CD4-positive, CD25-positive, alpha-beta regulatory T cell (primary cell): ENCODE data around the gene COCH. TPM values are rescaled to one million over a fixed set of nuclear protein-coding genes. Genes with fewer than 3 reads are reported as not detected.

Experiments used
- ATAC-seq, 2 donors: fragments of 150-1000 bp; cut with Tn5 transposase; one replicate each; pipeline ENCODE4 v1.10.0; 2021; ENCODE audit warnings: low read depth in 2 of 2, moderate number of reproducible peaks in 2 of 2, moderate library complexity in 1 of 2
- DNase-seq, 3 donors: peaks; one replicate each; pipeline versions ENCODE4 v3.0.0 to v3.0.0-alpha.2; 2012 to 2022; ENCODE audit warnings: mixed read lengths in 1 of 3
- H3K27ac ChIP-seq: one replicate; pipeline ENCODE4 v1.7.0; 2013; ENCODE audit warnings: mild to moderate bottlenecking, low read length; ENCODE audit not compliant: insufficient read depth, poor library complexity, severe bottlenecking
- H3K27me3 ChIP-seq: one replicate; pipeline ENCODE4 v1.7.0; 2013; ENCODE audit warnings: low read length; ENCODE audit not compliant: control insufficient read depth, insufficient read depth
- H3K36me3 ChIP-seq: one replicate; pipeline ENCODE4 v1.7.0; 2013; ENCODE audit warnings: mild to moderate bottlenecking, low read length, moderate library complexity; ENCODE audit not compliant: control insufficient read depth, insufficient read depth
- H3K4me1 ChIP-seq: 2 replicates; pipeline ENCODE4 v1.7.0; 2013; ENCODE audit warnings: mild to moderate bottlenecking, low read length; ENCODE audit not compliant: insufficient read depth, control insufficient read depth, poor library complexity, severe bottlenecking
- H3K4me3 ChIP-seq: one replicate; pipeline ENCODE4 v1.7.0; 2013; ENCODE audit warnings: low read depth, mild to moderate bottlenecking, low read length, moderate library complexity
- H3K9me3 ChIP-seq, 2 experiments: 1 replicate in 1 of 2; 2 replicates in 1 of 2; pipeline ENCODE4 v1.7.0; 2013; ENCODE audit warnings: low read length in 2 of 2, mild to moderate bottlenecking in 1 of 2, moderate library complexity in 1 of 2; ENCODE audit not compliant: control insufficient read depth in 2 of 2
- H3K27ac Mint-ChIP-seq, 3 donors: one replicate each; pipeline ENCODE4 v1.8.0; 2020 to 2022; ENCODE audit warnings: mild to moderate bottlenecking in 3 of 3, mixed read lengths in 3 of 3, moderate library complexity in 2 of 3
- H3K27me3 Mint-ChIP-seq: one replicate; pipeline ENCODE4 v1.8.0; 2022; ENCODE audit warnings: mild to moderate bottlenecking, mixed read lengths
- H3K36me3 Mint-ChIP-seq: one replicate; pipeline ENCODE4 v1.8.0; 2020; ENCODE audit warnings: mixed read lengths
- H3K4me1 Mint-ChIP-seq, 4 donors: one replicate each; pipeline ENCODE4 v1.8.0; 2020 to 2022; ENCODE audit warnings: mixed read lengths in 4 of 4, mild to moderate bottlenecking in 1 of 4
- H3K4me3 Mint-ChIP-seq, 4 donors: one replicate each; pipeline ENCODE4 v1.8.0; 2020 to 2022; ENCODE audit warnings: mild to moderate bottlenecking in 4 of 4, mixed read lengths in 4 of 4, moderate library complexity in 3 of 4
- H3K9me3 Mint-ChIP-seq, 7 donors: one replicate each; pipeline ENCODE4 v1.8.0; 2020 to 2022; ENCODE audit warnings: mixed read lengths in 7 of 7, mild to moderate bottlenecking in 3 of 7, moderate library complexity in 2 of 7
- polyA plus RNA-seq, 4 donors: library from polyadenylated mRNA; unstranded; fragments of 300-500 nt; fragmentation: Illumina TruSeq; gene quantifications; one replicate each; pipeline ENCODE4 v1.2.3, GENCODE V29; 2021
- total RNA-seq: library from RNA; stranded (reverse); gene quantifications from one replicate; pipeline ENCODE4 v1.2.3, GENCODE V29; 2022

The COCH gene
- total and polyA plus RNA-seq, 5 donors from 2014 or later = 0.74 to 2.1 (median 1.0) TPM; not detected in 2

DNA sequence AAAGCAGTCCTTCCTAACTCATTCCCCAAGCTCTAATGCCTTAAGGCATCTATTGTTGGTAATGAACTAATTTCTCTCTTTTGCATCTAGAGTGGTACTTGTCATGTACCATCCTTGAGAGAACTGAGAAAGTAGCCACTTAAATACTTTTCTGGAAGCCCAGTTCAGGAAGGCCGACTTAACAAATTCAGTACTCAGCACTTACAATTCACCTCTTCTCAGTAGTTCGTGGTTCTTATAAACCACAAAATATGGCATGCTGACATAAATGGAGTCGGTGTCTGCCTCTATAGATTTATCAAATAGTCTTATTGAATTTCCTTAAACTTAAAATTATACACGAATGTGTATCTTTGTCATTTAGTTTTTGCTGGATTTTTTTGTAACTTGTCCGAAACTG is 9.4 kb upstream of the COCH start:
- no peaks in the 10 kb centered on the region for H3K4me1 ChIP-seq
- Mint-ChIP-seq H3K27ac (no peak overlapping the region), H3K36me3 (no peaks in the 10 kb centered on the region), H3K4me1 (peaks cover 4 to 13% (median 8%) of the 10 kb centered on the region in 4 donors), H3K9me3 (no peaks in the 10 kb centered on the region), H3K27me3 (peaks cover 30% of the 10 kb centered on the region), H3K4me3 (no peak overlapping the region)
- DNase-seq (no peak), ATAC-seq (no peak)
- no peak overlapping the region for H3K4me3 ChIP-seq
- H3K9me3 ChIP-seq = no peaks in the 10 kb centered on the region
- peaks cover 7% of the 10 kb centered on the region for H3K27me3 ChIP-seq
- H3K36me3 ChIP-seq = no peaks in the 10 kb centered on the region
- H3K27ac ChIP-seq = no peak overlapping the region

DNA sequence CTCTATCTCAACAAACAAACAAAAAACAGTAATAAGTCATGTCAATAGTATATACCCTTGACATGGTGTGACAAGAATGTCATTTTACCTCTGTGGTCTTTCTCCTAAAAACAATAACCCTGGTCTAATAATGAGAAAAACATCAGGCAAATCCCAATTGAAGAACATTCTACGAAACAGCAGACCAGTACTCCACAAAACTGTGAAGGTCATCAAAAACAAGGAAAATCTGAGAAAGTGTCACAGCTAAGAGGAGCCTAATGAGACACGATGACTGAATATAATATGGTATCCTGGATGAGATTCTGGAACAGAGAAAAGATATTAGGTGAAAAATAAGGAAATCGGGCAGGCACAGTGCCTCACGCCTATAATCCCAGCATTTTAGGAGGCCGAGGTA is 5.6 kb upstream of the COCH start:
- peaks cover 60% of the 10 kb centered on the region for H3K27me3 Mint-ChIP-seq
- peaks cover 0 to 3% (median 0%) of the 10 kb centered on the region in 7 donors for H3K9me3 Mint-ChIP-seq
- DNase-seq (no peak), ATAC-seq (no peak)
- no peaks in the 10 kb centered on the region for H3K4me1 ChIP-seq
- H3K36me3 Mint-ChIP-seq = no peaks in the 10 kb centered on the region
- H3K27ac ChIP-seq = no peak overlapping the region
- peaks cover 3 to 12% (median 7%) of the 10 kb centered on the region in 4 donors for H3K4me1 Mint-ChIP-seq
- H3K4me3 ChIP-seq = no peak overlapping the region
- no peak overlapping the region for H3K27ac Mint-ChIP-seq
- peaks cover 7% of the 10 kb centered on the region for H3K27me3 ChIP-seq
- no peaks in the 10 kb centered on the region for H3K36me3 ChIP-seq
- H3K9me3 ChIP-seq = no peaks in the 10 kb centered on the region
- H3K4me3 Mint-ChIP-seq = no peak overlapping the region

DNA sequence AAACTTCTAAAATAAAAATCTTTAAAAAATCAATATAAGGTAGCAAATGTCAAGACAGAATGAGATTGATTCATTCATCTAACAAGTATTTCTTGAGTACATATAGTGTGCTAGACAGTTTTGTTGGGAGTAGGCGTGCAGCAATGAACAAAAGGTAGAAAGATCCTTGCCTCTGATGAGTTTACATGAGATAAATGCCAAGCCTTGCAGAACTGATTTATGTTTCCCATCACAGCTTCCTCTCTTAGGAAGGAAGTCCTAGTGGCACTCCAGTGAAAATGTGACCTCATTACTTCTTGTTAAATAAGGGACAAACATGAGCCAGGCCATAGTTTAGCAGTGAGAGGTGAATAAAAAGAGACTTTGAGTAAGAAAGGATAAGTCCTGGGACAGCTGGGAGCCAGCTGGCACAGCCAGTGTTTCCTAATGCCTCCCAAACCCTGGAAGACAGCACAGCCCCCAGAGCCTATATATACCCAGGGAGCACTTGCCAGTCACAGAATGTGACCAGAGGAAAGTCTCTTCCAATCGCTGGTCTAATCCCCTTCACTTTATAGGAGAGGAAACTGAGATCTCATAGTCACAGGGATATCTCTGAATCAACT is 4.7 kb upstream of the COCH start:
- Histone ChIP-seq H3K9me3 (no peaks in the 10 kb centered on the region), H3K4me1 (peaks cover 9% of the 10 kb centered on the region), H3K27me3 (peaks cover 5% of the 10 kb centered on the region), H3K4me3 (no peak overlapping the region), H3K36me3 (no peaks in the 10 kb centered on the region), H3K27ac (no peak overlapping the region)
- peaks cover 3 to 9% (median 7%) of the 10 kb centered on the region in 4 donors for H3K4me1 Mint-ChIP-seq
- peaks cover 61% of the 10 kb centered on the region for H3K27me3 Mint-ChIP-seq
- H3K9me3 Mint-ChIP-seq = peaks cover 0 to 3% (median 0%) of the 10 kb centered on the region in 7 donors
- no peaks in the 10 kb centered on the region for H3K36me3 Mint-ChIP-seq
- ATAC-seq (no peak), DNase-seq (no peak)
- no peak overlapping the region for H3K27ac Mint-ChIP-seq
- H3K4me3 Mint-ChIP-seq = no peak overlapping the region

DNA sequence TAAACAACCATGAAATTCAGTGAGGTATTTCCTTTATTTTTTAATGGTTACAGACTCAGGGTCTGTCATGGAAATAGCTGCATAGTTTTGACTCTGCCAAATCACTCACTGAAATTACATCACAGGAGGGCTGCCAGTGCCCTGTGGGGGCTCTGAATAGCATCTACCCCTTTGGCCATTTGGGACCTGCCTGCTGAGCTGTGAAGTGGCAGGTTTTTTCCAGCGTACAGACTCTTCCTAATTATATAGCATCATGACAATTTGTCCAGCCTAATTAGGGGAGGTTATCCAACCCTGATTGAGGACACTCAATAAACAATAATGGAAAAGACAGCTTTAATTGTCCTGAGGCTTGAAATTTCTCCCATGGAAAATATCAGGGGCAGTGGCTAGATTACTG is 1.8 kb upstream of the COCH start:
- Mint-ChIP-seq H3K27ac (no peak overlapping the region), H3K36me3 (no peaks in the 10 kb centered on the region), H3K27me3 (peaks cover 68% of the 10 kb centered on the region), H3K4me1 (peaks cover 6 to 21% (median 10%) of the 10 kb centered on the region in 4 donors), H3K4me3 (peak overlapping the region in 2 of 4 donors; percentile 21 to 56), H3K9me3 (peaks cover 0 to 3% (median 0%) of the 10 kb centered on the region in 7 donors)
- H3K36me3 ChIP-seq = no peaks in the 10 kb centered on the region
- peaks cover 23% of the 10 kb centered on the region for H3K27me3 ChIP-seq
- ATAC-seq (no peak), DNase-seq (no peak)
- no peak overlapping the region for H3K27ac ChIP-seq
- no peak overlapping the region for H3K4me3 ChIP-seq
- H3K9me3 ChIP-seq = no peaks in the 10 kb centered on the region
- peaks cover 18% of the 10 kb centered on the region for H3K4me1 ChIP-seq

DNA sequence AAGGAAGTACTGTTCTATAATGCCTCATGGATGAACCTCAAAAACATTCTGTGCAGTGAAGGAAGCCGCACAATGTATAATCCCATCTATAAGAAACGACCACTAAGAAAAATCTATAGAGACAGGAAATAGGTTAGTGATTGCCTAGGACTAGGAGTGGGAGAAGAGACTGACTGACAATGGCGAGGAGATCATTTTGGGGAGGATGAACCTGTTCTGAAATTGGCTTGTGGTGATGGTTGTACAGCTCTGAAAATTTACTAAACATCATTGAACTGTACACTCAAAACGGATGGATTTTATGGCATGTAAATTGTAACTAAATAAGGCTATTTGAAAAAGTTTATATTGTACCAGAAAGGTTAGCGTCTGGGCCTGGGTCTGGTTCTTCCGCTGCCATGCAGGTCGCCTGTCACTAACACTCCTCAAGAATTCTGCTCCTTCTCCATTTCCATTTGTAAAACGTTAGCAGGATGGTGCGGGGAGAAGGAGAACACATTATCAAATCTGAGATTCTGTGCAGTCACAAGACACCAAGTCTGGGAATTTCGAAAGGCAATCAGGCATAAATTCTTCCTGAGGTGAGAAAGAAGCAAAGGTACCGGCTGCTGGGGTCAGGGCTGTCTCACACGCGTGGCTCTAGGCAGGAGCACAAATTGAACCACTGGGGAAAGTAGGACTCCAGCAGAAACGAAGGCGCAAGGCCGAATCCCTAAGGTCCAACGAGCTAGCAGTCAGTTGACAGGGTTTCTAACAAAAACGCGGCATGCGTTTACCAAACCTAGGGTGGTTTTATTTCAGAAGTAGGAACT is 845 bp upstream of the COCH start:
- Histone ChIP-seq H3K27ac (no peak overlapping the region), H3K4me3 (no peak overlapping the region), H3K9me3 (no peaks in the 10 kb centered on the region), H3K36me3 (no peaks in the 10 kb centered on the region), H3K4me1 (peaks cover 18% of the 10 kb centered on the region), H3K27me3 (peaks cover 23% of the 10 kb centered on the region)
- no peak overlapping the region for H3K27ac Mint-ChIP-seq
- H3K4me1 Mint-ChIP-seq = peaks cover 6 to 21% (median 10%) of the 10 kb centered on the region in 4 donors
- ATAC-seq = no peak
- peaks cover 0 to 5% (median 0%) of the 10 kb centered on the region in 7 donors for H3K9me3 Mint-ChIP-seq
- DNase-seq = no peak
- H3K4me3 Mint-ChIP-seq = peak overlapping the region; percentile 22 to 76 (median 61)
- H3K27me3 Mint-ChIP-seq = peaks cover 70% of the 10 kb centered on the region
- H3K36me3 Mint-ChIP-seq = no peaks in the 10 kb centered on the region

DNA sequence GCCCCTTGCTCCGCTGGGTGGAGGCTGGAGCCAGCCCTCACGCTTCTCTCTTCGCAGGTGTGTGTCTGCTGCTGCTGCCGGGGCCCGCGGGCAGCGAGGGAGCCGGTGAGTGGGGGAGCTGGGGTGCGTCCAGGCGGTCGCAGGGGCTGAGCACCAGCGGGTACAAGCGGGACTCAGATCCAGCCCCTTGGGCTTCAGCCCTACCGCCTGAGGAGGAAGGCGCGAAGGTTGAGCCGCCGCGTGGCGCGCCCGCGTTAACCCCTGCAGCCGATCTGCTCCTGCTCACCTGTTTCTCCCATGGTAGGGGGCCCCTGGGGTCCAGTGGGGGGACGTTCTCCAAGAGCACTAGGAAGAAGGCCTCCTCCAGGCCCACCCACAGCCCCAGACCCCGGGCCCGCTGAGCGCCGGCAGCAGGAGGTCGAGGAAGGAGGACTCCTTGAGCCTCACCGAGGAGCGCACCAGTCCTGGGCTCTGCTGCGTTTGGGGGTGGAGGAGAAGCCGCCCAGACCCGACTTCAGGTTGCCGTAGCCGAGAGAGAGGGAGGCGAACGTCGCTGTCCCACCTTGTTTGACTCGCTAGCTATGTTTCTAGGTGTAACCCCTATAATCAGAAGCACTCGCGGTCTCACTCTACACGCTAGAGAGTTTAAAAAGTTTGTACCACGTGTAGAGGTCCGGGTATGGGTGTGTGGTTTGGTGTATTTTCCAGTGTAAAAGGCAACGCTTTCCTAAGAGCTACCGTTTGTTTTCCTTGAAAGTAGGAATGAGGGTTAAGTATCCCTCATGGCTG is 834 bp downstream of the COCH start:
- DNase-seq (peak in 2 of 3 donors; percentile 2 to 13), ATAC-seq (peak; percentile 14 to 22)
- Mint-ChIP-seq H3K27me3 (peaks cover 63% of the 10 kb centered on the region), H3K4me3 (peak overlapping the region; percentile 75 to 80 (median 78)), H3K27ac (no peak overlapping the region), H3K9me3 (peaks cover 0 to 5% (median 0%) of the 10 kb centered on the region in 7 donors), H3K4me1 (peaks cover 6 to 21% (median 10%) of the 10 kb centered on the region in 4 donors), H3K36me3 (no peaks in the 10 kb centered on the region)
- Histone ChIP-seq H3K27ac (no peak overlapping the region), H3K4me3 (no peak overlapping the region), H3K36me3 (no peaks in the 10 kb centered on the region), H3K4me1 (peaks cover 18% of the 10 kb centered on the region), H3K27me3 (peaks cover 21% of the 10 kb centered on the region), H3K9me3 (no peaks in the 10 kb centered on the region)

- H3K9me3 ChIP-seq = no peaks in the 10 kb centered on the region
- Mint-ChIP-seq H3K9me3 (peaks cover 0 to 5% (median 0%) of the 10 kb centered on the region in 7 donors), H3K36me3 (no peaks in the 10 kb centered on the region), H3K27ac (no peak overlapping the region), H3K4me1 (peaks cover 6 to 21% (median 10%) of the 10 kb centered on the region in 4 donors), H3K4me3 (peak overlapping the region; percentile 54 to 79 (median 69)), H3K27me3 (peaks cover 58% of the 10 kb centered on the region)
- DNase-seq (no peak), ATAC-seq (no peak)
- no peak overlapping the region for H3K4me3 ChIP-seq
- peaks cover 21% of the 10 kb centered on the region for H3K27me3 ChIP-seq
- H3K4me1 ChIP-seq = peaks cover 18% of the 10 kb centered on the region
- no peaks in the 10 kb centered on the region for H3K36me3 ChIP-seq
- H3K27ac ChIP-seq = no peak overlapping the region
Observed at GRCh38 chr14:30875788-30876053, 1.4 kb downstream of the COCH start.
